Osteoblast (primary cell): ENCODE results near the gene PCNP. TPM values are rescaled to one million over a fixed set of nuclear protein-coding genes. Genes with fewer than 3 reads are reported as not detected.

Experiments
- DNase-seq: peaks from one replicate; pipeline ENCODE4 v3.0.0; 2011; ENCODE audit warnings: low spot score, mixed read lengths; ENCODE audit not compliant: insufficient read length; ENCODE audit errors: missing footprints
- H2AFZ ChIP-seq: 2 replicates; pipeline ENCODE4 v1.6.0; 2011; ENCODE audit warnings: mild to moderate bottlenecking, low read length
- H3K27ac ChIP-seq: 2 replicates; pipeline ENCODE4 v1.5.1; 2011; ENCODE audit warnings: mild to moderate bottlenecking, low read depth, low read length, moderate library complexity
- H3K27me3 ChIP-seq: 2 replicates; pipeline ENCODE4 v1.6.0; 2012; ENCODE audit warnings: mild to moderate bottlenecking, control low read depth, inconsistent platforms, low read length, moderate library complexity; ENCODE audit not compliant: insufficient read depth
- H3K36me3 ChIP-seq: 2 replicates; pipeline ENCODE4 v1.5.1; 2011; ENCODE audit warnings: mild to moderate bottlenecking, low read length, control low read depth, moderate library complexity; ENCODE audit not compliant: insufficient read depth
- H3K4me1 ChIP-seq: 2 replicates; pipeline ENCODE4 v1.5.1; 2011; ENCODE audit warnings: mild to moderate bottlenecking, low read length, control low read depth, moderate library complexity; ENCODE audit not compliant: insufficient read depth
- H3K4me2 ChIP-seq: 2 replicates; pipeline ENCODE4 v1.6.0; 2011; ENCODE audit warnings: mild to moderate bottlenecking, low read length; ENCODE audit not compliant: insufficient read depth
- H3K4me3 ChIP-seq: fragments of 200-600 bp; sonication (generic); 3 replicates; pipeline ENCODE4 v1.5.1; 2012; ENCODE audit warnings: mild to moderate bottlenecking, low read length, inconsistent platforms; ENCODE audit not compliant: insufficient read depth
- H3K79me2 ChIP-seq: 2 replicates; pipeline ENCODE4 v1.6.0; 2012; ENCODE audit warnings: mild to moderate bottlenecking, low read length, control low read depth, inconsistent platforms; ENCODE audit not compliant: insufficient read depth
- H3K9me3 ChIP-seq: 2 replicates; pipeline ENCODE4 v1.5.1; 2011; ENCODE audit warnings: low read depth, low read length, control low read depth
- H4K20me1 ChIP-seq: 2 replicates; pipeline ENCODE4 v1.6.0; 2012; ENCODE audit warnings: mild to moderate bottlenecking, low read length, control low read depth; ENCODE audit not compliant: insufficient read depth
- CTCF ChIP-seq: IDR thresholded peaks from 2 replicates; pipeline ENCODE4 v1.5.1; 2011; ENCODE audit warnings: mild to moderate bottlenecking, low read depth, low read length, moderate library complexity; ENCODE audit errors: extremely low read depth
- total RNA-seq: library from RNA; depleted of rRNA; stranded (reverse); fragments of >200 nt; gene quantifications from 2 replicates; pipeline ENCODE4 v1.2.3, GENCODE V29; 2012

The PCNP gene
- total RNA-seq, 1 donor = 92.6 TPM

GRCh38 chr3:101529816-101530685, 43.9 kb upstream of the PCNP start:
- no peaks in the 10 kb centered on the region for H4K20me1 ChIP-seq
- H3K27ac ChIP-seq = no peak overlapping the region
- no peaks in the 10 kb centered on the region for H3K4me1 ChIP-seq
- H3K4me3 ChIP-seq = no peak overlapping the region
- H3K36me3 ChIP-seq = no peaks in the 10 kb centered on the region
- no peaks in the 10 kb centered on the region for H3K9me3 ChIP-seq
- no peak for DNase-seq
- no peak for TF ChIP-seq CTCF
- H2AFZ ChIP-seq = no peak overlapping the region
- H3K27me3 ChIP-seq = peaks cover 8% of the 10 kb centered on the region
- no peaks in the 10 kb centered on the region for H3K79me2 ChIP-seq
- H3K4me2 ChIP-seq = no peak overlapping the region

GRCh38 chr3:101530686-101531047, 43.3 kb upstream of the PCNP start:
- H4K20me1 ChIP-seq = no peaks in the 10 kb centered on the region
- peaks cover 8% of the 10 kb centered on the region for H3K27me3 ChIP-seq
- H3K9me3 ChIP-seq = no peaks in the 10 kb centered on the region
- no peaks in the 10 kb centered on the region for H3K36me3 ChIP-seq
- H3K4me2 ChIP-seq = no peak overlapping the region
- H3K4me3 ChIP-seq = no peak overlapping the region
- H3K4me1 ChIP-seq = no peaks in the 10 kb centered on the region
- no peak for TF ChIP-seq CTCF
- no peak overlapping the region for H3K27ac ChIP-seq
- no peaks in the 10 kb centered on the region for H3K79me2 ChIP-seq
- no peak for DNase-seq
- H2AFZ ChIP-seq = no peak overlapping the region

GRCh38 chr3:101531473-101532086, 42.4 kb upstream of the PCNP start:
- H3K27ac ChIP-seq = no peak overlapping the region
- no peaks in the 10 kb centered on the region for H3K4me1 ChIP-seq
- H3K9me3 ChIP-seq = no peaks in the 10 kb centered on the region
- H3K4me2 ChIP-seq = no peak overlapping the region
- no peak overlapping the region for H3K4me3 ChIP-seq
- H3K79me2 ChIP-seq = no peaks in the 10 kb centered on the region
- H3K36me3 ChIP-seq = no peaks in the 10 kb centered on the region
- TF ChIP-seq CTCF = no peak
- no peaks in the 10 kb centered on the region for H4K20me1 ChIP-seq
- H3K27me3 ChIP-seq = peaks cover 12% of the 10 kb centered on the region
- no peak for DNase-seq
- H2AFZ ChIP-seq = no peak overlapping the region

- no peak for TF ChIP-seq CTCF
- Histone ChIP-seq H3K27me3 (peaks cover 12% of the 10 kb centered on the region), H3K4me1 (no peaks in the 10 kb centered on the region), H3K4me3 (no peak overlapping the region), H3K4me2 (no peak overlapping the region), H3K79me2 (no peaks in the 10 kb centered on the region), H2AFZ (no peak overlapping the region), H3K9me3 (no peaks in the 10 kb centered on the region), H4K20me1 (no peaks in the 10 kb centered on the region), H3K27ac (no peak overlapping the region), H3K36me3 (no peaks in the 10 kb centered on the region)
- no peak for DNase-seq
Observed at GRCh38 chr3:101532783-101533602, 41.0 kb upstream of the PCNP start.
